Measurements from ENCODE around the gene ATP8A2.

Gene ATP8A2

DNA sequence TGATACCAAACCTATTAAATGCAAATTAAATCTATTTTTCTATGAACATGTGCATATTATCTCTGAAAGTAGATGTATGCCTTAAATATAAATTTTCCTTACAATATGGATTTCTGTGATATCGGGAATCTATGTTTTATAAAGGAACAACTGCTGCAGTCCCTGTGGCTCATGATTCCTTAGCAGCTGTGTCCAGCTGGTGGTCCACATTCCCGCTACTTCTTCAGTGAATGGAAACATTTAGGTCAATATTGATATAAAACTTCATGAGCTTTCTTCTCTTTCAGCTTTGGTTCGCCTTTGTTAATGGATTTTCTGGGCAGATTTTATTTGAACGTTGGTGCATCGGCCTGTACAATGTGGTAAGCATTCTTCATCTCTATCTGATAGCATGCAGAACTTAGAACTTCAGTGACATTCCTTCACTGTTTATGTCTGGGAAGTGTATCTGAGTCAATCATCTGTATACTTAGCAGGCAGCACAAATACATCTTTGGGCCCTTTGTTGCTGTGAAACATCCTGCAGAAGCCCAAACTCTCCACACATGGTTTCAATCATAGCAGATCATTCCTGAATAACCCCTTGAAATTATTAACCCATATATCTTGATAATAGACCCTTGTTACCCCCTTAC is 456.2 kb downstream of the ATP8A2 start:
- no peak for DNase-seq

DNA sequence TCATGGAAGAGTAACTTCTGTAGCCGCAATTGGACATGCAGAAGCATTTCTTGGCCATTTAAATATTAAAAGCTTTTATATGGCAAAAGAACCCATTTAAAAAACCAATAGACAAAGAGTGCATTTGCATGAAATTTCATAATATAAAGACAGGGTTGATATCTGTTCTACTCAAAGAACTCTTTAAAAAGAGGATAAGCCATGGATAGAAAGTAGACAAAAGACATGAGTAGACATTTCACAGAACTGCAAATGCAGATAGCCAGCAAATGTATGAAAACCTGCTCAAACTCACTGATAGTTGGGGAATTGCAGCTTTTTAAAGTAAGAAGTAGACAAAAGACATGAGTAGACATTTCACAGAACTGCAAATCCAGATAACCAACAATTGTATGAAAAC is 462.0 kb downstream of the ATP8A2 start:
- DNase-seq: no peak

DNA sequence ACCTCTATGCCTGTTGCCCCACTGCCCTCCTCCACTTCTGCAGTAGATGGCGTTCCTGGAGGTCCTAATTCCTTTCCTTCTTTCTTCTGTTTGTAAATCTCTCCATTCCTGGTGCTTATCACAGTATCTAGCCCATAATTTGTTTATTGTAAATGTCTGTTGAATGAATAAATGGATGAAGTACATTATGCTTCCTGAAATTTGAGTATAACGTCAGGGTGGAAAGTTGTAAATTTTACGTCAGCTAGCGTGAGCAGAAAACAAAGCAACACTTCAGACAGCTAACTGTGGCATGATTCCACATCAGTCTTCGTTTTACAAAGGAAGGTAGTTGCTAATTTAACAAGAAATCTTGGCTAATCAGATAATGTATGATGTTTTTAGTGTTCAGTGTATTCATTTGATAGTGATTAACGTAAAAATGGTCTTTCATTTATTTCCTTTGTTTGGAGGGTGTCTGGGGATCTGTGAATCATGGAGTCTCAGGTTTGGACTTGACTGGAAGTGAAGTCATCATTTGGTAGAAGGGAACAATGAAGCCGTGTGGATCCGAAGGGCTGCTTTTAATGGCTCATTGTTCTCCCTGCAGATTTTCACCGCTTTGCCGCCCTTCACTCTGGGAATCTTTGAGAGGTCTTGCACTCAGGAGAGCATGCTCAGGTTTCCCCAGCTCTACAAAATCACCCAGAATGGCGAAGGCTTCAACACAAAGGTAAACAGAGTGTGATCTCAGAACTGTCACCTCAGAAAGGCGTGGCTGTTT is 465.0 kb downstream of the ATP8A2 start:
- DNase-seq: no peak

DNA sequence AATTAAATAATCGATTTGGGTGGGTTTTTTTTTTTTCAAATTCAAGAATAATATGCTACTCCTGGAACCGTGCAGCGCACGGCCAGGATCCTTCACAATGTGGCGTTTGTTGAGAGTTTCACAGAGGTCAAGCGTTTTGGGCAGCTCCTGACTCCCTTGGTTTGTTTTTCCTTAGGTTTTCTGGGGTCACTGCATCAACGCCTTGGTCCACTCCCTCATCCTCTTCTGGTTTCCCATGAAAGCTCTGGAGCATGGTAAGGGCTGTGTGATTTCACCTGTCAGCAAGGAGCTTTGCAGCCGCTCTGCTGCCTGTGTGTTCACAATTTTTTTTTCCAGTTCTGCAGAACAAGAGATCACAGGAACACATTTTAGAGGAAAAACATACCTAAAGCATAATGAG is 467.6 kb downstream of the ATP8A2 start:
- DNase-seq: no peak

DNA sequence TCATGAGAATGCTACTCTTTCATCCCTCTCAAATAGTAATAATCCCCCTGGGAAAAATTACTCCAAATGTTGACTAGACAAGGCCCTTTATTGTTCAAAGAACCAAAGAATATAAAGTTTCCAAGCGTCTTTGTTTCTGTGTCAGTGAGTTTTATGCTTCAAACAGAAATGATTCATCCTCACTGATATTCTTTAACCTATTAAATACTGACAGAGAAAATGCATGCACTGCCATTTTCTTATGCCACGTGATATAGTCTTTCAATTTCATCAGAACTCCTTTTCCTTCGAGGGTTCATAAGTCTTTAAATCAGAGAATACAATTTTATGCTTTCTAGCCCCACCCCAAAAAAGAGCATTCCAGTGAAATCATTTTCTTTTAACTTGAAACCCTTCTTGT is 468.5 kb downstream of the ATP8A2 start:
- DNase-seq: no peak

DNA sequence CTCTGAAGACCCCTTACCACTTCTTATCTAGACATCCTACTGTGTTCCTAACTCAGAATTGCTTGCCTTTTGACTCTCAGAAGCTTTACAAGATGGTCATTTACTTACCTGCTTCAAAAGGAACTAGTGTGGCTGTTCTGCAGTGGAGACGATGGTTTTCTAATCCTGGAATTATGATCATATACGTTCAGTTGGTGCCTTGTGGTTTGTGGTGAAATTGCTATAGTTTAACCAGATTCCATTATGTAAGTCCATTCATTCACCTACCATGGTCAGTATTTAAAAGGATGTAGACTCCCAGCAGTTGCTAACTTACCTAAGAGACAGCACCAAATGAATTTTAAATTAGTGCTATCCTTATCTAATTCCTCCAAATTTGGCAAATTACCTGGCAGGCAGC is 469.2 kb downstream of the ATP8A2 start:
- DNase-seq: no peak

DNA sequence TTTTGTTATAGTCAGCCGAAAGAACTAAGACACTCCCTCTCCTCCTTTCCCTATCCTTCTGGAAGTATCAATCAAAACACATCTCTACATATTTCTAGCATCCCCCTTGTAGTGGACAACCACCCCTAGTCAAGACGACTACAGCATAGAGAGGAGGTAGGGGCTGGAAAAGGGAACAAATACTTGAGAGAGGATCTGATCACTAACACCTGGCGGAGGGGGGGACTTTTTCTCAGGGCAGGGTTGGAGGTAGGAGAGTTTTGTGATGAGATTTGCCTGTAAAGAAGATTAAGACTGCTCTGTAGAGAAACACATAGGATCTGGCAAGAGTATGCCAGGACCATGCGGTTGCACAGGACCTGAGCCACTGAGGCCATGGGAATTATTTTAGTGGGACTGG is 471.9 kb downstream of the ATP8A2 start:
- no peak for DNase-seq

DNA sequence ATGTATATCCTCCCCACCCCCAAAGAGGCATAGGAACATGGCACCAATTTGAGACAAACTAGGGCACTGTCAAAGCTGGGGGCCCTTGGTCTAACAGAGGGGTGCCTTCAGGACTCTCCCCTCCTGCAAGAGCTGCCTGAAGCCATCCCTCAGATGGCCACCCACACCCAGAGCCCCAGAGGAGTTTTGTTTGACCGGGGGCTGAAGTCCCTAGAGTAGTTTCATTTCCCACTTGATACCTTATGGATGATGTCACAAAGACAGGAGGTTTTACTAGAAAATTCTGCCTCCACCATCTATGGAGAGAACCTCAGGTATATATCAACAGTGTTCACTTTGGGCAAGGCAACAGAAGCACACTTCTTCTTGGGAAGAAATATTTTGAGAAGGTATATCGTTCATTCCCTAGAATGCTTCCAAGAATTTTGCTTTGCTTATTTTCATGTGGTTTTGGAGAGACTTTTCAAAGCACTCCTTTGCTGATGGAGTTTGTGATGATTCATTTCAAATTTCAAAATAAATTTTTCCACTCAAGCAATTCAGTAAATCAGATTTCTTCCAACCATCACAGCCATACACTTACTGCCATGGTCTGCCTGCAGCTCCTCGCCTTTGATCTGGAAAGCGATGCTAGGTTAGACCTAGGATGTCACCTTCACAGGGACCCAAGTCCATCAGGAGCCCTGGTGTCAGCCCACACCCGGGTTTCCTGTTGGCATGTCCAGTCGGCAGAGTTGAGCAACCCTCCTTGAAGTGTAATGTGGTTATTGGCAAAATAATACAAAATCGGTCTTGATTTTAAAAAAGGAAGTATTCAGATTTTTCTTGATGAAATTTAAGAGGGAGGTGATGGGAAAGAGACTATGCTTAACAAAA is 473.0 kb downstream of the ATP8A2 start:
- DNase-seq: no peak

DNA sequence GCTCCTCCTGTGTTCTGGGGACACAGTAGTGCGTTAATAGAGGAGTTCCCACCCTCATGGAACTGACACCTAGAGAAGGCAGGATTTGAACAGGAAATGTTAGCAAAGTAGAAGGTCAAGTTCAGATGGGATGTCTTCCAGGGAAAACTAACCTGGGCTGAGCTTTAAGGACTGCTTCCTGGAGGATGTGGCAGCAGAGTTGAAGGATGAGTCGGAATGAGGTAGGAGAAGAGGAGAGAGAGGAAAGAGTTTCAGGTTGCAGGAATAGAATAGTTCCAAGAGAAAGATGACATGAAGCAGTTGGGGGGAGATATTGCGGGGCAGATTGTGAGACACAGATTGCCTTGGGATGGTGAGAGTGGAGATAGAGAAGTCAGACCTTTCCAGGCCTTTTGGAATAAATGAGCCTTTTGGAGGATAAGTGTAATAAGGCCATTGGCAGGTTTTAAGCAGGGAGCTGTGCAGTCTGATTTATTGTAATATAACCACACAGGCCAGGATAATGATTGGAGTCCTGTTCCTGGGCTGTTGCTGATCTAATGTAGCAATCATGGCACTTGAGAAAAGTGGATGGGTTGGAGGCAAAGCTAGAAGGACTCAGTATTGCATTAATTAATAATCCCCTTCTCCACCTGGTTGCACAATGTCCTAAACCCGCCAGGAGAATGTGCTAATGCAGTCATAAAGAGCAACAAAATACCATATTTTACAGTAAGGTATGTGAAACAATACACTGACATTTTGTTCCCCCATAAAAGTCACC is 474.6 kb downstream of the ATP8A2 start:
- DNase-seq: no peak

DNA sequence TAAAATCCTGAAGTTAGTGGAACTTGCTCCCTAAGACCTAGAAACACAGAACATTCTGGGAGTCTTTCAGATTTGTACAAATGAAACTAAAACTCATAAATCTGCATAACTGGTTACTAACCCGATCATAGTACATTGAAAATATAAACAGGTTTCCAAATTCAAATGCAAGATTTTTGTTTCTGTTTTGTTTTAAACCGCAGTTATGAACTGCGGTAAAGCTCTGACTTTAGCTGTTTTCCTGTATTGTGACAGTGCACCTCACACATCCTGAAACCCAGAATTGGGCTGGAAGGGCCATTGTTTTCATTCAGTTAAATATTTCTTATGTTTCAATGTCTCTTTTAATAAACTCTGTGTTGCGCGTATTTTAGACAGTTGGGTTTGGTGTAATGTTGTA is 475.4 kb downstream of the ATP8A2 start:
- DNase-seq: no peak

DNA sequence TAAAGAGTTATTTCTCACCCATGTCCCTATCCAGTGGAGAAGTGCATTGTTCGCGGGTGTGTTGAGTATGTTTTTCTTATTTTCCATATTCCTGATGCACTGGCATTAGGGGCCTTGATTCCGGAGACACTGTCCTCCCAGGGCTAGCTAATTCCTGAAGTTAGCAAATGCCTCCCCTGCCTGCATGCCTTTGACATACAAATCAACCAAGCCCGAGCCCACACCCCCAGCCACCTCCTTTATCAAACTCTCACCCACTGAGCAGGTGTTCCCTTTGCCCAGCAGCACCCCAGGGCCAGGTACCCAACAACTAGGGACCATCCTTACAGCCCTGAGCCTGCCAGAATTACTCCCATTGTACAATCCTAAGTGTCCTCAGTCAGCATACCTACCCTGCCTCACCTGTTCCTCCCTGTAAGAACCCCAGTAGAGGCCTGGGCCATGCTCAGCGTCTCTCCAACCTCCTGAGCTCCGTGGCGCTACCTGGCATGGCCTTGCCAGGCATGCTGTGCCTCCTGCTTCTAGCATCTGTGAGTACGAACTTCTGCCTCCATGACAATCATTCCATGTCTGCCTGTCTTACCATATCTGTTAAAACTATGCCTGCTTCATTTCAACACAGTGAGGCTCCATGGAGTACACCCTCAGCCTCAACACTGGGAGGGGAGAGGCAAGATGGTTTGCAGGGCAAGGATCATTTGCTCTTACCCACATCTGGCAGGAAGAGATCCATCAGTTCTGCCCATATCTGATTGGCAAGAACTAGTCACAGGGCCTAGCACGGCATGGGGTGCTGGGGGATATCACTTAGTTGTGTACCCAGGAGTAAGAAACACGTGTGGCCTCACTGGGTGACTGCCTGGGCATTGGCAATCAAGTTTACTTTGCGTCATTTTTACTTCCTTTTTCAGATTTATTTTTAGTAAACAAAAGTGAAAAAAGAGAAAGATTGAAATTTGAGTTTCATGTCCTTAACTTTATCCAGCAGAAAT is 476.2 kb downstream of the ATP8A2 start:
- no peak for DNase-seq

DNA sequence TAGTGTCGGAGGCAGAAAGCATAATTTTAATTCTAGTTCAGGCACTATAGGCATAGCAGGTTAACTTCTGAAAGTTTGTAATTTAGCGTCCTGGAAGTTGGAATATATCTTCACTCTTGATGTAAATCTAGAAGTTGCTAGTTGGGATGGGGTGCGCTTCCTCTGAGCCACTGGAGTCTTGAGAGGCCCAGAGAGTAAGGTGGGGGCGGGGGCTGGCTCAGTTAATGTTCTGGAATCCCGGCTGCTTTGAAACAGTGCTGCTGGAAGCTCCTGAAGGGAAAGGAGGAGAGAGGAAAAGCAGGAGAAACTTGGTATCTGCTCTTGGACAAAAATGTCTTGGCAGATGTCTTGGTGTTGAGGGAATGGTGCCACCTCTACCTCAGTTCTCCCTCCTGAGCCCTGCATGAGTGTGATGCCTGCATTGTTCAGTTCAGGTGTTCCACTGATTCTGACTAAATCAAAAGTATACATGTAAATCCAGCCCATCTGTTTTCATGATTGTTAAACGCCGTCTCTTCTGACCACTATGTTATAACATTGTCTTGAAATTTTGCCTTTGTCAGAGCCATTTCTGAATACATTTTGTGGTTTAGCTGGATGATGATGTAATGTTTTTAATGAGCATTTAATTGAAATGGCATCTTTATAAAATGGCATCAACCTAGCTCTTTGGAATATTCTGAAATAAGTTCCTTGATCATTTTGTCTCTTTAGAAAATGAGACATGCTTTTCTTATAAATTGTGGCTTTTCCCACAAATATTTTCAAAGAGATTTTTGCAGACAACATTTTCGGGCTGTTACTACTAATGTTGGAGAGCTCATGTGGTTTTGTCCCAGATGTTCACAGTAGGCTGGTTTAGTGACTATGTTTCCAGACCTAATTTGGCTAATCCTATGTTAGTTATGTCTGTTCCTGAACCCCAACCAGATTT is 477.3 kb downstream of the ATP8A2 start:
- DNase-seq: no peak

DNA sequence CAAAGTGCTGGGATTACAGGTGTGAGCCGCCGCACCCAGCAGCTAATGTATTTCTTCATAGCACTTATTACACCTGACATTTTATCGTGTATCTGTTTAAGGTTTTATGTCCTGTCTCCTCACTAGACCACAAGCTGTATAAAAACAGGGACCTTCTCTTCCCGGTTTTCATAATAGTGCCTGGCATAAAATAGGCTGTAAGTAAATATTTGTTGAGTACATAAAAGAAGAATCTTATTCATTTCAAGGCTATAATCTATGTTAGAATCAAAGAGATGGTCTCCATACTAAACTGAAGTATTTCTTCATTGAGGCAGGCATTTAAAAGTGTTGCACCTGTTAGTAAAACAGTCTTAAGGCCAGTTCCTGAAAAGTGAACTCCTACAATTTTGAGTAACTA is 486.1 kb downstream of the ATP8A2 start:
- no peak for DNase-seq

DNA sequence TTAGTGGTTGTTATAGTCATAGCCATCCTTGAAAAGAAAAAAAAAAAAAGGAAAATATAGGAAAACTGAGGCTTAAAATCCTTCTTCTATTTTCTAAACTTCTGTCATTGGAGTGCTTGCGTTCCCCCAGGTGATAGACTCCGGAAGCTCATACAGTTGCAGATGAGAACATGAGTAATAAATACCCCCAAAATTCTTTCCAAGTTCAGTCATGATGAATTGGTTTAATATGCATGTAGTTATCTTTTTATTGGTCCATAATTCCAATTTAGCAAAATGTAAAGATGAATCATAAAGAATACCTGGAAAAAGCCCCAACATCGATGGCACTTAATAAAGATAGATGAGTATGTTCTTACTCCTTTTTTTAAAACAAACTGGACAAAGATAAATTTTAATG is 487.8 kb downstream of the ATP8A2 start:
- DNase-seq: no peak

DNA sequence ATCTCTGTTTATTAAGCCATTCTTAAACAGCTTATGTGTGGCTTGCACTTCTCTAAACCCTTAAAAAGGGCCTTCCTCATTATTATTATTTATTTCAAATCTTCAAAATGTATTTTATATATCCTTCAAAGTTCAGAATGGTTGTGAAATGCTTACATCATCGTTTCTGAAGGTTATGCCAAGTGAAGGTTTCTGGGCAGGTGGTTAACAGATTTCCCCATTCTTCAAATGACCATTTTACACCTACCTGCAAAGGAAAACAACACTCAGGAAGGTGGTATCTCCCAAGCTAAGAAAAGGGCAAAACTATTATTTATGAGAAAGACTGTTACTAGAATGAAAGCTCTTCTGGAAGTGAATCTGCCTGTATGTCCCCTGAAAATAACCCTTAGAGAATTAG is 488.5 kb downstream of the ATP8A2 start:
- DNase-seq: no peak

DNA sequence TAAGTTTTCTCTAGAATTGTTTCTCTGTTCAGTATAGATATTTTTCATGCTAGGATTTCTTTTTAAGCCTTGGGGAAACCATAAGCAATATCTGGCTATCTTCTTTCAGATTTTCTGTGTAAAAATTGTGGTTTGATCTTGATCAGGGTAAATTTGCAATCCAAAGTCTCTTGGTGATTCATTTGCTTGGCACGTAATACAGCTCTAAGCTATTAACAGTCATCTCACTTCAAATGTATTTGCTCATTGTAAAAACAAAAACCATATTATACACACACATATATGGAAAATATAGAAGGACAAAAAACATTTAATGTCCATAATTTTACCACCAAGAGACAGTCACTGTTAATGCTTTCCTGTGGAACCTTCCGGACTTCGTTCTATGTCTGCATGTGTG is 489.1 kb downstream of the ATP8A2 start:
- no peak for DNase-seq

DNA sequence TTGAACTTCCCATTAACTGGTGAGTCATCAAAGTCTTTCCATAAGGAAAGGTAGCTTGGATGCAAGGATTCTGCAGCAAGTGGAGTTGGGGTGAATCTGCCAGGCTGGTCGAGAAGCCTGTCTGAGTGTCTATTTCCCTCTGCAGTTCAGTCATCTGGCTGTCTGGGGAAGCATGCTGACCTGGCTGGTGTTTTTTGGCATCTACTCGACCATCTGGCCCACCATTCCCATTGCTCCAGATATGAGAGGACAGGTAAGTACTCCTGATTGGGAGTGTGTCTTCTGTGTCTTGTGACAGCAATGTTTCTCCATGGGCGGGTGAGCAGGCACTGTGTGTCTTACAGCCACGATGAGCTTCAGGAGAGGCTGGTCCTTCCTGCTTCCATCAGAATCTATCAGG is 490.4 kb downstream of the ATP8A2 start:
- DNase-seq: no peak

DNA sequence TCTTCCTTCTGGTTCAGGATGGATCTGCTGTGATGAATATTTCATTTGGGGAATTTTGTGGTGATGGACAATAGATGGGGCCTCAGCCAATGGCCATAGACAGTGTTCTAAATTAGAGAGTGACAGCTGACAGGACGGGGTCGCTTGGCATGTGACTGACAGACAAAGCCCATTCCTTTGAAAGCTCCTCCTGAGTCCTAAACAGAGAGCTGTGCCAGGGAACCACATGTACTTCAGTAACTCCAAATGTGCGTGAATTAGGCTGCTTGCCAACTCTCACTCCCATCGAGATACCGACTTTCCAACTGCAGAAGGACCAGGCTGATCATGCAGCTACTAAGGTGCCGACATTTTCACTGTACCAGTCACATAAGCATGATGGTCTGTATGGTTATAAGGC is 492.3 kb downstream of the ATP8A2 start:
- no peak for DNase-seq

DNA sequence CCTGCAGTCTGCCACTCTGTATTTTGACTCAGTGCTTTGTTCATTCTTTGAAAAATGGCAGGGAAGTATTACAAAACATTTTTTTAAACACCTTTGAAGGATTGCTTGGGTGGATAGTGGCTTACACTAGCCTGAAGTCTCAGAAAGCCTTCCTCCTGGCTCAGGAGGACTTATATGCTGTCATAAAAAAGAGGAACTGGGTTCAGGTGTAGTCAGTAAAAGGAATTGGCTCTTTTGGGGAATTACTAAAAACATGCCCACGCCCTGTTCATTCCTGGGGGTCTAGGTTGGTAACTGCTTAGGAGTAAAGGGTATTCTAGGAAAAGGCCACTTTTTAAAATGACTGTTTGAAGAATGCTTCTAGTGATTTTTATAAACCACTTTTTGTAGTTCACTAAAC is 493.2 kb downstream of the ATP8A2 start:
- no peak for DNase-seq

DNA sequence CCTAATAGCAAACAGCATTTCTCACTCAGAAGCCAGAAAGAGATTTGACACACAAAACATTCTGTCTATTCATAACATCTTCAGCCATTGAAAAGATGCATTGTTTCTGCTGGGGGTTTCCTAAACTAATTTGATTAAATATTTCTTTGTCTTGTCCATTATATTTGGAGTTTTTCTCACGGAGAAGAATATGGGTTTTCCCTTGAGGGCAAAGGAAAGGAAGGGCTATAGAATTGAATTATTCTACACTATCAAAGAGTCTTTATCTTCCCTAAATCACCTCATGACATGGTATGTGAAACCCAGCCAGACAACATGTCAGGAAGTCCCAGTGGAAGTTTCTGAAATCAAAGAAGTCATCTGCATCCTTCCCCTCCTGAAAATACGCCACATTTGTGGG is 493.6 kb downstream of the ATP8A2 start:
- DNase-seq: no peak

DNA sequence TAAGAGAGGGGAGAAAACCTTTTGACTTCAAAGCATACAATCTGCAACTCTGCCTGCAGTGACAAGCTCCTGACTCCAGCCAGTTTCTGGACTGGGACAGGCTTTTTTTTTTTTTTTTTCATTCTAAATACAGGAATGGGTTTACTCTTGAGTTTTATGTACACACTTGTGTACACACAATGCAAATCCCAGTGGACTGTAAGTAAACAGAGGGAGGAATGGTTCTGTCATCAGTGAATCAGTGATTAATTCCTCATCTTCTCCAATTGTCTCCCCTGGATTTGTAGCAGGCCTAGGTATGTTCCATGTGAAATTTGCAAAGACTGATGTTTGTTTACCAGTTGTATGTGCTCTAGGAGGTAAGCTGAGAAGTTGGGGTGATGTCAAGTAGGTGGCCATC is 495.3 kb downstream of the ATP8A2 start:
- no peak for DNase-seq
